ENCODE results near the gene OR2T34.
"Not testable (repeated sequence)": the region's sequence is repeated elsewhere in the genome, so short reads cannot be mapped to it uniquely, and the experiment has no call there.

OR2T34 gene

GRCh38 chr1:248574657-248575056 is at the start of gene OR2T34:
TSS of gene OR2T34 (minus strand) at chr1:248574757. CDS start at chr1:248574757, 0 bp downstream.
- DNase-seq = not testable (repeated sequence)

- no peak for DNase-seq
Measured at GRCh38 chr1:248622570-248623001, 48.0 kb upstream of the OR2T34 start.

GRCh38 chr1:248621770-248622169 is 47.2 kb upstream of the OR2T34 start:
- no peak for DNase-seq

- DNase-seq = peak; percentile 35
Measured at GRCh38 chr1:248618878-248619277, 44.3 kb upstream of the OR2T34 start.

GRCh38 chr1:248618119-248618518 is 43.6 kb upstream of the OR2T34 start:
- DNase-seq = no peak

GRCh38 chr1:248613742-248614141 is 39.2 kb upstream of the OR2T34 start:
- DNase-seq = no peak

- DNase-seq = no peak
Measured at GRCh38 chr1:248611883-248612414, 37.4 kb upstream of the OR2T34 start.

- no peak for DNase-seq
Measured at GRCh38 chr1:248610301-248610700, 35.7 kb upstream of the OR2T34 start.

- DNase-seq = no peak
Measured at GRCh38 chr1:248599396-248599795, 24.8 kb upstream of the OR2T34 start.

- no peak for DNase-seq
Measured at GRCh38 chr1:248597589-248597988, 23.0 kb upstream of the OR2T34 start, which contains the start of gene OR2T10. TSS of gene OR2T10 (minus strand) at chr1:248597700. CDS start at chr1:248593768, 3,932 bp downstream.

- no peak for DNase-seq
Measured at GRCh38 chr1:248596615-248597014, 22.1 kb upstream of the OR2T34 start.

- no peak for DNase-seq
Measured at GRCh38 chr1:248593226-248593625, 18.7 kb upstream of the OR2T34 start.

- no peak for DNase-seq
Measured at GRCh38 chr1:248592655-248593054, 18.1 kb upstream of the OR2T34 start.

GRCh38 chr1:248590055-248590454 is 15.5 kb upstream of the OR2T34 start:
- no peak for DNase-seq

- DNase-seq = no peak
Measured at GRCh38 chr1:248589334-248589733, 14.8 kb upstream of the OR2T34 start.

- no peak for DNase-seq
Measured at GRCh38 chr1:248585266-248585665, 10.7 kb upstream of the OR2T34 start.

- DNase-seq = no peak
Measured at GRCh38 chr1:248576260-248576980, 1.9 kb upstream of the OR2T34 start.

GRCh38 chr1:248573856-248574255 is 701 bp downstream of the OR2T34 start:
- not testable (repeated sequence) for DNase-seq

- DNase-seq = not testable (repeated sequence)
Measured at GRCh38 chr1:248572049-248572448, 2.5 kb downstream of the OR2T34 start.

- DNase-seq = not testable (repeated sequence)
Measured at GRCh38 chr1:248570811-248571210, 3.7 kb downstream of the OR2T34 start.

- DNase-seq = not testable (repeated sequence)
Measured at GRCh38 chr1:248569049-248569448, 5.5 kb downstream of the OR2T34 start.

- DNase-seq = not testable (repeated sequence)
Measured at GRCh38 chr1:248565530-248566373, 8.8 kb downstream of the OR2T34 start.

GRCh38 chr1:248562672-248563071 is 11.9 kb downstream of the OR2T34 start, which contains the start of gene OR2T29:
TSS of gene OR2T29 (minus strand) at chr1:248562772. CDS start at chr1:248559491, 3,281 bp downstream.
- DNase-seq = not testable (repeated sequence)
